ENCODE results near the gene ADNP.

The ADNP gene

DNA sequence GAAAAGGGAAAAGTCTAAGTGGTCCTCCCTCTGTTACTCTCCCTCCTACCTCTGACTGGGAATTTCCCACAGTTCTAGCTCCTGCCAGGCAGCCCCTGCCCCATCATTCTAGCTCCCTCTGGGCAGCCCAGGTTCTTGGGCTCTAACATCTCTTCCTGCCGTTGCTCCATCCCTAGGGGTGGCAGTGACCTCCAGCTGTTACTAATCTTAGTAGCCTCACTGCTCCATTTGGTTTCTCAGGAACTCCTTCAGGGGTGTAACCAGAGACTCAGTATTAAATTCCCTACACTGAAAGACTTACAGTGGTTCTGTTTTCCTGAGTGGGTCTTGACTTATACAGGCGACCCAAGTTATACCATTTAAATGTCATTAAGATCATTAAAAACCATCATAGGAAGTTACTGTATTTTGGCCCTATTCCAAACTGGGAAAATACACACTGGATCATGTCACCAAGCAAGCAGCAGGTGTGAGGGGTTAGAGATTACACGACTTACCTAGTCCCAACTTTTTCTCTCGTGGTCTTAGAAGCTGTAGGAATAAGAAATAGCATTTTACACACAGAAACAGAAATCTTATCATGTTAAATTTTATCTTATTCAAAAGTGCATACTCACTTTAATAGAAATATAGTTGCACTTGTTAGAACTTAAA lies 17.0 kb upstream of the ADNP start:
- Histone ChIP-seq H4K8ac (ENCODE audit: low read length) (no peak overlapping the region), H3K4me1 (ENCODE audit: control insufficient read depth, insufficient read depth, low read depth, low read length) (no peaks in the 10 kb centered on the region), H3K36me3 (ENCODE audit: control insufficient read depth in 1 of 2, insufficient read depth in 2 of 2, low read depth in 1 of 2, low read length in 2 of 2) (peaks cover 33 to 91% of the 10 kb centered on the region in 2 experiments)

DNA sequence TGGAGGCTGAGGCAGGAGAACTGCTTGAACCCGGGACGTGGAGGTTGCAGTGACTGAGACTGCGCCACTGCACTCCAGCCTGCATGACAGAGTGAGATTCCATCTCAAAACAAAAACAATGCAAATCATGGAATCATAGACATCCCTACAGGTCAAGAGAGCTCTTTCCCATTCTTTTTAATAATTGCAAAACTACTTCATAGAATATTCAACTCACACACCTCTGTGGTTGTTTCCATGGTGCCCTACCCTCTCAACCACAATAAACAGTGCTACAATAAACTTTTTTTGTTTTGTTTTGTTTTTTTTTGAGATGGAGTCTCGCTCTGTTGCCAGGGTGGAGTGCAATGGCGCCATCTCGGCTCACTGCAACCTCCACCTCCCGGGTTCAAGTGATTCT lies 11.8 kb upstream of the ADNP start:
- WGBS, result 99% methylated on average over 7 of the region's 7 CpGs
- Histone ChIP-seq H2BK120ac (ENCODE audit: low read depth, low read length) (no peak overlapping the region), H3K27ac (ENCODE audit: low read length, poor library complexity, severe bottlenecking) (no peak overlapping the region), H3K4me3 (ENCODE audit: insufficient read depth in 1 of 2, low read depth in 1 of 2, low read length in 2 of 2) (no peak overlapping the region), H4K91ac (ENCODE audit: low read length) (no peak overlapping the region), H4K8ac (ENCODE audit: low read length) (no peak overlapping the region), H3K79me1 (replicated peaks; ENCODE audit: low read length, poor library complexity, severe bottlenecking) (peaks cover 17% of the 10 kb centered on the region), H2BK15ac (ENCODE audit: low read depth, poor library complexity, severe bottlenecking) (no peak overlapping the region), H3K4me2 (ENCODE audit: low read length, poor library complexity, severe bottlenecking) (no peak overlapping the region), H3K9ac (ENCODE audit: low read length) (no peak overlapping the region), H3K18ac (ENCODE audit: low read depth in 1 of 2, low read length in 2 of 2) (no peak overlapping the region), H2BK12ac (ENCODE audit: low read length in 2 of 2) (no peak overlapping the region), H2AFZ (ENCODE audit: low read depth, low read length) (no peak overlapping the region), H3K4me1 (ENCODE audit: control insufficient read depth, insufficient read depth, low read depth, low read length) (no peaks in the 10 kb centered on the region), H2BK5ac (ENCODE audit: low read depth, low read length, poor library complexity, severe bottlenecking) (no peak overlapping the region), H3K27me3 (ENCODE audit: control insufficient read depth in 1 of 2, insufficient read depth in 1 of 2, low read length in 2 of 2) (no peaks in the 10 kb centered on the region), H2AK5ac (ENCODE audit: low read length, severe bottlenecking) (no peak overlapping the region), H3K9me3 (ENCODE audit: control insufficient read depth, low read length) (no peaks in the 10 kb centered on the region), H3K4ac (ENCODE audit: low read depth in 1 of 2, low read length in 2 of 2) (no peak overlapping the region), H3K36me3 (ENCODE audit: control insufficient read depth in 1 of 2, insufficient read depth in 2 of 2, low read depth in 1 of 2, low read length in 2 of 2) (peaks cover 45 to 84% of the 10 kb centered on the region in 2 experiments), H3K23ac (ENCODE audit: low read length in 2 of 2) (no peak overlapping the region), H3K14ac (ENCODE audit: low read length in 2 of 2) (no peak overlapping the region)
- DNase-seq, result no peak

More for the DNA sequence above, 17.0 kb upstream of the ADNP start:
- DNase-seq, result no peak
- no peak overlapping the region for H2BK15ac ChIP-seq (ENCODE audit: low read depth, poor library complexity, severe bottlenecking)
- no peak overlapping the region for H3K4me2 ChIP-seq (ENCODE audit: low read length, poor library complexity, severe bottlenecking)
- WGBS, result 92% methylated on average over 1 of the region's 4 CpGs
- H3K9me3 ChIP-seq (ENCODE audit: control insufficient read depth, low read length), result no peaks in the 10 kb centered on the region
- no peak overlapping the region for H3K27ac ChIP-seq (ENCODE audit: low read length, poor library complexity, severe bottlenecking)
- no peaks in the 10 kb centered on the region for H3K27me3 ChIP-seq (ENCODE audit: control insufficient read depth in 1 of 2, insufficient read depth in 1 of 2, low read length in 2 of 2)
- no peak overlapping the region for H2BK120ac ChIP-seq (ENCODE audit: low read depth, low read length)
- H2AK5ac ChIP-seq (ENCODE audit: low read length, severe bottlenecking), result no peak overlapping the region
- H2BK12ac ChIP-seq (ENCODE audit: low read length in 2 of 2), result no peak overlapping the region
- H4K91ac ChIP-seq (ENCODE audit: low read length), result no peak overlapping the region
- H3K14ac ChIP-seq (ENCODE audit: low read length in 2 of 2), result no peak overlapping the region
- no peak overlapping the region for H3K4ac ChIP-seq (ENCODE audit: low read depth in 1 of 2, low read length in 2 of 2)
- H3K9ac ChIP-seq (ENCODE audit: low read length), result no peak overlapping the region
- no peak overlapping the region for H3K23ac ChIP-seq (ENCODE audit: low read length in 2 of 2)
- H3K18ac ChIP-seq (ENCODE audit: low read depth in 1 of 2, low read length in 2 of 2), result no peak overlapping the region
- H3K4me3 ChIP-seq (ENCODE audit: insufficient read depth in 1 of 2, low read depth in 1 of 2, low read length in 2 of 2), result no peak overlapping the region
- peaks cover 25% of the 10 kb centered on the region for H3K79me1 ChIP-seq (replicated peaks; ENCODE audit: low read length, poor library complexity, severe bottlenecking)
- H2BK5ac ChIP-seq (ENCODE audit: low read depth, low read length, poor library complexity, severe bottlenecking), result no peak overlapping the region
- no peak overlapping the region for H2AFZ ChIP-seq (ENCODE audit: low read depth, low read length)

DNA sequence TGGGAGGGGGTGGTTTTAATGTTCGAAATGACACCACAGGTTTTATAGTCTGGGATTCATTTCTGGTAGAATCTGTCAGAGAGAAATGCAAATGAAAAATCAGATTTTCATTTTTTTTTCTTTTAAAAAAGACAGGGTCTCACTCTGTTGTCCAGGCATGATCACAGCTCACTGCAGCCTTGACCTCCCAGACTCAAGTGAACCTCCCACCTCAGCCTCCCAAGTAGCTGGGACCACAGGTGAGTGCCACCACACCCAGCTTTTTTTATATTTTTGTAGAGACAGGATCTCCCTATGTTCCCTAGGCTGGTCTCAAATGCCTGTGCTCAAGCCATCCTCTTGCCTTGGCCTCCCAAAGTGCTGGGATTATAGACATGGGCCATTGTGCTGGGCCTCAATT lies 2.4 kb upstream of the ADNP start:
- no peak overlapping the region for H3K4me3 ChIP-seq (ENCODE audit: insufficient read depth in 1 of 2, low read depth in 1 of 2, low read length in 2 of 2)
- H2AFZ ChIP-seq (ENCODE audit: low read depth, low read length), result no peak overlapping the region
- no peak overlapping the region for H2BK12ac ChIP-seq (ENCODE audit: low read length in 2 of 2)
- H3K23ac ChIP-seq (ENCODE audit: low read length in 2 of 2), result no peak overlapping the region
- H2AK5ac ChIP-seq (ENCODE audit: low read length, severe bottlenecking), result no peak overlapping the region
- peaks cover 4 to 66% of the 10 kb centered on the region in 2 experiments for H3K36me3 ChIP-seq (ENCODE audit: control insufficient read depth in 1 of 2, insufficient read depth in 2 of 2, low read depth in 1 of 2, low read length in 2 of 2)
- H2BK15ac ChIP-seq (ENCODE audit: low read depth, poor library complexity, severe bottlenecking), result no peak overlapping the region
- H4K8ac ChIP-seq (ENCODE audit: low read length), result no peak overlapping the region
- H3K4me2 ChIP-seq (ENCODE audit: low read length, poor library complexity, severe bottlenecking), result no peak overlapping the region
- no peak overlapping the region for H2BK120ac ChIP-seq (ENCODE audit: low read depth, low read length)
- peaks cover 7% of the 10 kb centered on the region for H3K4me1 ChIP-seq (ENCODE audit: control insufficient read depth, insufficient read depth, low read depth, low read length)
- H4K91ac ChIP-seq (ENCODE audit: low read length), result no peak overlapping the region
- H3K14ac ChIP-seq (ENCODE audit: low read length in 2 of 2), result no peak overlapping the region
- H3K9me3 ChIP-seq (ENCODE audit: control insufficient read depth, low read length), result no peaks in the 10 kb centered on the region
- no peaks in the 10 kb centered on the region for H3K27me3 ChIP-seq (ENCODE audit: control insufficient read depth in 1 of 2, insufficient read depth in 1 of 2, low read length in 2 of 2)
- 100% methylated on average over 1 of the region's 1 CpG for WGBS
- no peak overlapping the region for H3K27ac ChIP-seq (ENCODE audit: low read length, poor library complexity, severe bottlenecking)
- peak overlapping the region; percentile 91 for H3K9ac ChIP-seq (ENCODE audit: low read length)
- no peak overlapping the region for H2BK5ac ChIP-seq (ENCODE audit: low read depth, low read length, poor library complexity, severe bottlenecking)
- peaks cover 8% of the 10 kb centered on the region for H3K79me1 ChIP-seq (replicated peaks; ENCODE audit: low read length, poor library complexity, severe bottlenecking)
- no peak overlapping the region for H3K18ac ChIP-seq (ENCODE audit: low read depth in 1 of 2, low read length in 2 of 2)
- no peak overlapping the region for H3K4ac ChIP-seq (ENCODE audit: low read depth in 1 of 2, low read length in 2 of 2)
- DNase-seq, result no peak

GRCh38 chr20:50932691-50933280 lies 1.5 kb upstream of the ADNP start:
- H2BK5ac ChIP-seq (ENCODE audit: low read depth, low read length, poor library complexity, severe bottlenecking), result no peak overlapping the region
- peaks cover 4 to 69% of the 10 kb centered on the region in 2 experiments for H3K36me3 ChIP-seq (ENCODE audit: control insufficient read depth in 1 of 2, insufficient read depth in 2 of 2, low read depth in 1 of 2, low read length in 2 of 2)
- no peak for DNase-seq
- no peak overlapping the region for H3K27ac ChIP-seq (ENCODE audit: low read length, poor library complexity, severe bottlenecking)
- H3K9me3 ChIP-seq (ENCODE audit: control insufficient read depth, low read length), result no peaks in the 10 kb centered on the region
- H3K4me1 ChIP-seq (ENCODE audit: control insufficient read depth, insufficient read depth, low read depth, low read length), result peaks cover 9% of the 10 kb centered on the region
- H3K18ac ChIP-seq (ENCODE audit: low read depth in 1 of 2, low read length in 2 of 2), result no peak overlapping the region
- no peaks in the 10 kb centered on the region for H3K27me3 ChIP-seq (ENCODE audit: control insufficient read depth in 1 of 2, insufficient read depth in 1 of 2, low read length in 2 of 2)
- no peak overlapping the region for H2AFZ ChIP-seq (ENCODE audit: low read depth, low read length)
- H2BK120ac ChIP-seq (ENCODE audit: low read depth, low read length), result no peak overlapping the region
- no peak overlapping the region for H3K4me3 ChIP-seq (ENCODE audit: insufficient read depth in 1 of 2, low read depth in 1 of 2, low read length in 2 of 2)
- no peak overlapping the region for H2AK5ac ChIP-seq (ENCODE audit: low read length, severe bottlenecking)
- peak overlapping the region; percentile 91 for H3K9ac ChIP-seq (ENCODE audit: low read length)
- H2BK12ac ChIP-seq (ENCODE audit: low read length in 2 of 2), result no peak overlapping the region
- no peak overlapping the region for H3K4me2 ChIP-seq (ENCODE audit: low read length, poor library complexity, severe bottlenecking)
- no peak overlapping the region for H4K8ac ChIP-seq (ENCODE audit: low read length)
- no peak overlapping the region for H3K14ac ChIP-seq (ENCODE audit: low read length in 2 of 2)
- no peak overlapping the region for H3K23ac ChIP-seq (ENCODE audit: low read length in 2 of 2)
- H4K91ac ChIP-seq (ENCODE audit: low read length), result no peak overlapping the region
- no peak overlapping the region for H3K4ac ChIP-seq (ENCODE audit: low read depth in 1 of 2, low read length in 2 of 2)
- peaks cover 8% of the 10 kb centered on the region for H3K79me1 ChIP-seq (replicated peaks; ENCODE audit: low read length, poor library complexity, severe bottlenecking)
- WGBS, result no CpG with 5 or more reads among the region's 1 CpG
- H2BK15ac ChIP-seq (ENCODE audit: low read depth, poor library complexity, severe bottlenecking), result no peak overlapping the region

Measured in mesenchymal stem cell (in vitro differentiated cells and primary cell).